ENCODE data around the gene SMIM30.

DNA sequence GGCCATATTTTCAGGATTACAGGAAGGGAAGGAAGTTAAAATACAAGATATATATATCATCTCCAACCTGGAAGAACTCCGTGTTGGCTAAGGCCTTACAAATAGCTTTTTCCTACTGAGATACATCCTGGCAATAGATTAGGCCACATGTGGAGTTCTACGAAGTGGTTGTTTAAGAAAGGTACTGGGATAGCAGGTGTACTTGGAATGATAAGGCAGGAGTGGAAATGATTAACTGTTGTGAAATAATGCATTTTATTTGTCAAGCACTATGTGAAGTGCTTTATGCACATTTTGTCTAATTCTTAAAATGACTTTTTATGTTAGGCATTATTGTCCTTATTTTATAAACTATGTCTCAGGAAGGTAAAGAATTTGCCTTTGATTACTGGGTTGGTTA, 18.9 kb upstream of the SMIM30 start:
- TF ChIP-seq, protein P1, sequence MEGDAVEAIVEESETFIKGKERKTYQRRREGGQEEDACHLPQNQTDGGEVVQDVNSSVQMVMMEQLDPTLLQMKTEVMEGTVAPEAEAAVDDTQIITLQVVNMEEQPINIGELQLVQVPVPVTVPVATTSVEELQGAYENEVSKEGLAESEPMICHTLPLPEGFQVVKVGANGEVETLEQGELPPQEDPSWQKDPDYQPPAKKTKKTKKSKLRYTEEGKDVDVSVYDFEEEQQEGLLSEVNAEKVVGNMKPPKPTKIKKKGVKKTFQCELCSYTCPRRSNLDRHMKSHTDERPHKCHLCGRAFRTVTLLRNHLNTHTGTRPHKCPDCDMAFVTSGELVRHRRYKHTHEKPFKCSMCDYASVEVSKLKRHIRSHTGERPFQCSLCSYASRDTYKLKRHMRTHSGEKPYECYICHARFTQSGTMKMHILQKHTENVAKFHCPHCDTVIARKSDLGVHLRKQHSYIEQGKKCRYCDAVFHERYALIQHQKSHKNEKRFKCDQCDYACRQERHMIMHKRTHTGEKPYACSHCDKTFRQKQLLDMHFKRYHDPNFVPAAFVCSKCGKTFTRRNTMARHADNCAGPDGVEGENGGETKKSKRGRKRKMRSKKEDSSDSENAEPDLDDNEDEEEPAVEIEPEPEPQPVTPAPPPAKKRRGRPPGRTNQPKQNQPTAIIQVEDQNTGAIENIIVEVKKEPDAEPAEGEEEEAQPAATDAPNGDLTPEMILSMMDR (IDR thresholded peaks at IDR 0.05 in 4 of 5, conservative IDR thresholded peaks at IDR 0.05 in 1 of 5), result no peak
- TF ChIP-seq POLR2A (IDR thresholded peaks at IDR 0.05), result no peak
